Testis (tissue), 2 donors: ENCODE measurements around the gene ERC1.

Experiments
- CTCF ChIP-seq, 3 experiments: fragments of 450-650 bp in 2 of 3; fragments of 200-600 bp in 1 of 3; sonication (generic) in 1 of 3; IDR thresholded peaks; one replicate each; pipeline ENCODE4 v1.5.1; 2016 to 2019; ENCODE audit warnings: antibody characterized with exemption in 3 of 3, mild to moderate bottlenecking in 2 of 3, moderate library complexity in 1 of 3
- POLR2A ChIP-seq: fragments of 450-650 bp; IDR thresholded peaks from one replicate; pipeline ENCODE4 v1.6.1; 2017; ENCODE audit warnings: antibody characterized with exemption, mild to moderate bottlenecking, moderate library complexity

GRCh38 chr12:1533205-1533601 lies 542.2 kb downstream of the ERC1 start:
- TF ChIP-seq CTCF (IDR thresholded peaks at IDR 0.05) (no peak), POLR2A (no peak)
